GM21360 (cell line): ENCODE data around the gene CHKB.

Experiments used
- ATAC-seq: cut with Tn5 transposase; IDR thresholded peaks from one replicate; pipeline ENCODE4 v1.9.1; 2021; ENCODE audit warnings: mild to moderate bottlenecking, moderate library complexity; ENCODE audit not compliant: unreplicated experiment

The CHKB gene

GRCh38 chr22:50532824-50533796 is 49.5 kb downstream of the CHKB start:
- ATAC-seq, result no peak

DNA sequence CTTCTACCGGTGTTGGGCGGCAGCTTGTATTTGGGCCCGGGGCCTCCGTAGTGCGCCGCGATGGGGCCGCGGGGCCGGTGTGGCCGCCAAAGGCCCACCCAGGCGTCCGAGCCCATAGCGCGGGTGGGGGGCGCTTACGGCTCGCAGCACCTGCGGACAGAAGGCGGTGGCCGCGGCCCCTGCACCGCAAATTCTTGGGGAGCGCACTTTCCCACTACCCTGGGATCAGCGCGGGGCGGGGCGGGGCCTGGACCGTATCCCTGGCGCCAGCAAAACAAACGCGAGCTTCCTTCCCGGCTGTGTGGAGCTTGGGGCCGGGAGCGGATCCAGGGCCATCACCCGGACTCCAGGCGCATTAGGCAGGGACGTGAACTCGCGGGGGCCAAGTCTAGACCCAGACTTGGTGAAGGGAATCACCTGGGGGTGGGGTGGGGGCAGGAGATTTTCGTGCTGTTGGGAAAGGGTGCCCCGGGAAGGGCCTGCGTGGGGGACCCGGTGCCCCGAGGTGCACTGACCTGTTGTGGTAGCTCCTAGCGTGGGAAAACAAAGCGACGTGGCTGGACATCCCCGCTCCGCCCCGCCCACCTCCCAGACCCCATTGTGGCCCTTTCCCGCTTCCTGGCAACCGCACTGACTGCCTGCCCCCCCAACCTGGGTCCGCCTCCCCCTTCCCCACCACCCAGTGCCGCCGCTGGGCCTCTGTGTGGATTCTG is 50.5 kb downstream of the CHKB start:
- no peak for ATAC-seq

GRCh38 chr22:50531546-50531961 is 51.1 kb downstream of the CHKB start:
- no peak for ATAC-seq

- ATAC-seq, result no peak
Observed at GRCh38 chr22:50530877-50531545, 51.6 kb downstream of the CHKB start.

- ATAC-seq, result no peak
Observed at GRCh38 chr22:50530580-50530876, 52.1 kb downstream of the CHKB start.

GRCh38 chr22:50529897-50530579 is 52.6 kb downstream of the CHKB start, which contains the start of gene TYMP:
TSS of gene TYMP (minus strand) at chr22:50530012. CDS start at chr22:50529709, 303 bp downstream.
- no peak for ATAC-seq

GRCh38 chr22:50529416-50529896 is 53.2 kb downstream of the CHKB start:
- ATAC-seq, result no peak
